Dendritic cell treated with granulocyte-macrophage colony-stimulating factor and Interleukin-4, amounts not matched to agents 40 ng/mL and 50 ng/mL, for 4 days (primary cell): ENCODE data around the gene STX17.
"Not testable (repeated sequence)": the region's sequence is repeated elsewhere in the genome, so short reads cannot be mapped to it uniquely, and the experiment has no call there.

Experiments used
- H3K27ac Mint-ChIP-seq: one replicate; pipeline ENCODE4 v1.8.0; 2022; ENCODE audit warnings: mild to moderate bottlenecking, mixed read lengths
- H3K27me3 Mint-ChIP-seq: one replicate; pipeline ENCODE4 v1.8.0; 2022; ENCODE audit warnings: mild to moderate bottlenecking, mixed read lengths
- H3K36me3 Mint-ChIP-seq: one replicate; pipeline ENCODE4 v1.8.0; 2022; ENCODE audit warnings: low read depth, mixed read lengths
- H3K4me1 Mint-ChIP-seq: one replicate; pipeline ENCODE4 v1.8.0; 2022; ENCODE audit warnings: low read depth, mixed read lengths
- H3K4me3 Mint-ChIP-seq: one replicate; pipeline ENCODE4 v1.8.0; 2022; ENCODE audit warnings: mild to moderate bottlenecking, moderate library complexity, mixed read lengths
- H3K9me3 Mint-ChIP-seq: one replicate; pipeline ENCODE4 v1.8.0; 2022; ENCODE audit warnings: mixed read lengths
- intact Hi-C: fragments of 100-400 bp; cut with micrococcal nuclease; formaldehyde crosslinking; loops from one replicate; pipeline ENCODE4 v1.15.0; 2022

Gene STX17

DNA sequence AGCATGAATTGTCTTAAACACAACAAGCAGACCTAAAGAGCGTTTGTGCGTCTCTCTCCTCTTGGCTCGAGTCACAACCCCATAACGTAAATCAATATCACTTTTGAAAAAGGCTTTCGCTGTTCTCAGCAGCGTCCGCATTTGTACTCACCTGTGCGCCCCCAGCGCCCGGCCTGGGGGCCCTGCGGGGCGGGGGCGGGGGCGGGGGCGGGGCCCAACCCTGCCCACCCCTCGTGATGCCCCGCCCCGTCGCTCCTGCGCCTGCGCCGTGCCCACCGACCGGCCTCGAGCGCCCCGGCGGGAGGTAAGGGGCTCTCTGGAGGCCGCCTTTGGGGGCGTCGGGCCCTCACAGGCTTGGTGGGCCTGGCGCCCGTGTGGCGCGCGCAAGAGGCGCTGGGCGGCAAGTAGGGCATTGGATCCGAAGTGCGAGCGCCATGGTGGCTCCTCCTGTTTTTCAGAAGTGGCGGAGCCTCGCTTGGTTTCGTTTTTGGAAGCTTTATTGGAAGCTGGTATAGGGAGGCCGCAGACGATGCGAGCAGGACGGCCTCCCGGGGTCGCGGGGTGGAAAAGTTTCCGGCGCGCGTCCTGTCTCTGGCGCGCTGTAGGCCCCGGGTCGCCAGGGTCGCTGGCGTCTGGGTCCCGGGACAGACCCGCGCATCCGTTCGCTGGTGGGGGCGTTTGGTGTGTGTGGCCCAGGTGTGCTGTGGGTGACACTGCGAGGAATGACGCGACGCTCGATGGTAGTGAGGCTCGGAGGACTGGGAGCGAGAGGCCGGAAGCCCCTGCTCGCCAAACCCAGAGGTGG is at the start of gene STX17:
Gene STX17 (plus strand): TSS at position 252 of the 805 bp plus-strand sequence. CDS start 8,586 bp downstream, outside the sequence.
- intact Hi-C loops, result loop anchor here (2.0 kb wide), 1 partner anchor 78 kb away; no protein-coding TSS in a partner anchor
- Mint-ChIP-seq H3K9me3 (peaks cover 11% of the 10 kb centered on the region), H3K4me1 (peaks cover 24% of the 10 kb centered on the region), H3K27ac (peak within 1 kb of the TSS; percentile 97), H3K36me3 (peaks cover 12% of the 10 kb centered on the region), H3K27me3 (peaks cover 10% of the 10 kb centered on the region), H3K4me3 (peak within 1 kb of the TSS; percentile 95)

DNA sequence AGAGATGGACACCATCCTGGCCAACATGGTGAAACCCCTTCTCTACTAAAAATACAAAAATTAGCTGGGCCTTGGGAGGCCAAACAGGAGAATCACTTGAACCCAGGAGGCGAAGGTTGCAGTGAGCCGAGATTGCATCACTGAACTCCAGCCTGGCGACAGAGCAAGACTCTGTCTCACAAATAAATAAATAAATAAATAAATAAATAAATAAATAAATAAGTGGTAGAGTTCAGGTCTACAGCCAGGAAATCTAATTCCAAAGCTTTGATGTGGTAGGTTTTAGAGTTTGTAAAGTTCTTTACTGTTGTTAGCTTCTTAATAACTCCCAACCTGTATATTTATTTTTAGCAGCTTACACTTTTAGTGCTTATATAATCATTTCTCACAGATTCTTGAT is 48.9 kb upstream of the STX17 start:
- H3K27ac Mint-ChIP-seq, H3K4me3 Mint-ChIP-seq, H3K36me3 Mint-ChIP-seq, H3K27me3 Mint-ChIP-seq, H3K4me1 Mint-ChIP-seq, H3K9me3 Mint-ChIP-seq, intact Hi-C loops: not testable (repeated sequence)

DNA sequence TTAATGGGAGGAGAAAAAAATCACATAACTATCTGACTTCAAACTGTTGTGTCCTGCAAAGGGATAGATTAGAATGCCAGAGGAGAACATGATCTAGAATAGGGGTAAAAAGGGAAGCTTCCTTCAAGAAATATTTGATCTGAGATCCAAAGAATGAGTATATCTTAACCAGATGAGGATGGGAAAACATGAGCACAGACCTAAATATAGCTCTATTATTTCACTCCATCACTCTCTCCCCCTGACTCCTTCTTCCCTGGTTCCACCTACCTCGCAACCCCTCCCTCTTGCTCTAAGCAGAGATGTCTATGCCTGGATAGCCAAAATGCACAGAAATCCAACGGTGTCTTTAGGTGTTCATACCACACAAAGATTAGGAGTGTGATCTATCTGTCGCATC is 48.4 kb upstream of the STX17 start:
- Mint-ChIP-seq H3K27ac (no peak overlapping the region), H3K4me3 (no peak overlapping the region), H3K36me3 (no peaks in the 10 kb centered on the region), H3K9me3 (no peaks in the 10 kb centered on the region), H3K27me3 (no peaks in the 10 kb centered on the region), H3K4me1 (no peaks in the 10 kb centered on the region)
- intact Hi-C loops, result no loop called here

DNA sequence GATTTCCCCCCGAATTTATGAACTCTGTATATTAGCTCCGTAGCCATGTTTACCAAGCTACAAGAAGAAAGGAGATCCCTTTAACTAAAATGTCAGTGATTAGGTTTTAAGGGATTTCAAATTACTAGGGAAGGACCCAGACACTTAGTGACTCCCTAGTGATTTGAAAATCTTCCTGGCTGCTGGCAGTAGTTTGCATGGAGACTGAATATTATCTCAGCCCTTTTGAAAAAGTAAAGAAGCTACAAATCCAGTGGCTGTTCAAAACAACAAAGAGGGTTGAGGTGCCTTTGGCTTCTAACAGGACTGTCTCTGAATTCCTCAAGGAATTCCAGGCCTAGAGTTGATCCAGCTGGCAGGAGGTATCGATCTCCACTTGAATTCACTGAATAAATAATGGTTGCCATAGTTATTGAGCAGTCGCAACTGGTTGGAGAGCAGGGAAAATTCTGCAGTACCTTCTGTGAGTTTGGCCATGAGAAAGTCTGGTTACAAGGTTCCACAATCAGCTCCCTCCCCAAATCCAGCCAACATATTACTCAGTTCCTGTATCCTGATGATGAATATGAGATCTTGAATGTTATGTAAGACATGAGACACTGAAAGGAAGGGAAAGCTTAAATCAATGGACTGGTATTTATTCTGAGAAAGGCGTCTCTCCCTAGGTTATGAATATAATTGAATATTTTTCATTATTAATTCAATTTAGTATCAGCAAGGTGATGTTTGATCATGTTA is 47.0 kb upstream of the STX17 start:
- Mint-ChIP-seq H3K36me3 (no peaks in the 10 kb centered on the region), H3K9me3 (no peaks in the 10 kb centered on the region), H3K4me1 (no peaks in the 10 kb centered on the region), H3K4me3 (no peak overlapping the region), H3K27me3 (no peaks in the 10 kb centered on the region), H3K27ac (no peak overlapping the region)
- intact Hi-C loops, result no loop called here

DNA sequence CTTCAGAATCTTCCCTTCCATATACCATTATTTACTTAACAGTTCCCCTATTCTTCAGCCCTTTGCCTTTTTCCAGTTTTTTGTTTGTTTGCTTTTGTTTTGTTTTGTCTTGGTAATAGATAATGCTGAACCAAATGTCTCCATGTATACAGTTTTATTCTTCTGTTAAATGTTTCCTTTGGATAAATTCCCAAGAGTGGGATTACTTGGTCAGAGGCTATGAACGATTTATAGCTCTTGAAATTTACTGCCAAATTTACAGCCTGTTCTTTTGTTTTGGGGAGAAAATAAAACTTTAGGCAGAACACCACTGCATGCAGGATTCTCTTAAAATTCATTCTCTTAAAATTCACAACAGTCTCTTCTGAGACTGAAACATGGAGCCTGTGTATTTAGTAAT is 46.2 kb upstream of the STX17 start:
- Mint-ChIP-seq H3K36me3 (no peaks in the 10 kb centered on the region), H3K9me3 (no peaks in the 10 kb centered on the region)
- intact Hi-C loops, result no loop called here

DNA sequence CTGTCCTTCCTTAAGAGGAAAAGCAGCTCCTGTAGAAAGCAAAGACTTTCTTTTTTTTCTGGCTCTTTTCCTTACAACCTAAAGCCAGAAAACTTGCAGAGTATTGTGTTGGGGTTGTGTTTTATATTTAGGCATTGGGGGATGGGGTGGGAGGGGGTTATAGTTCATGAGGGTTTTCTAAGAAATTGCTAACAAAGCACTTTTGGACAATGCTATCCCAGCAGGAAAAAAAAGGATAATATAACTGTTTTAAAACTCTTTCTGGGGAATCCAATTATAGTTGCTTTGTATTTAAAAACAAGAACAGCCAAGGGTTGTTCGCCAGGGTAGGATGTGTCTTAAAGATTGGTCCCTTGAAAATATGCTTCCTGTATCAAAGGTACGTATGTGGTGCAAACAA is 42.5 kb upstream of the STX17 start:
- Mint-ChIP-seq H3K9me3 (no peaks in the 10 kb centered on the region), H3K36me3 (no peaks in the 10 kb centered on the region), H3K27me3 (no peaks in the 10 kb centered on the region), H3K4me1 (peaks cover 6% of the 10 kb centered on the region), H3K27ac (no peak overlapping the region), H3K4me3 (no peak overlapping the region)
- intact Hi-C loops, result no loop called here

More for the DNA sequence above, 46.2 kb upstream of the STX17 start:
- no peaks in the 10 kb centered on the region for H3K27me3 Mint-ChIP-seq
- H3K4me3 Mint-ChIP-seq, result no peak overlapping the region
- H3K4me1 Mint-ChIP-seq, result no peaks in the 10 kb centered on the region
- H3K27ac Mint-ChIP-seq, result no peak overlapping the region

DNA sequence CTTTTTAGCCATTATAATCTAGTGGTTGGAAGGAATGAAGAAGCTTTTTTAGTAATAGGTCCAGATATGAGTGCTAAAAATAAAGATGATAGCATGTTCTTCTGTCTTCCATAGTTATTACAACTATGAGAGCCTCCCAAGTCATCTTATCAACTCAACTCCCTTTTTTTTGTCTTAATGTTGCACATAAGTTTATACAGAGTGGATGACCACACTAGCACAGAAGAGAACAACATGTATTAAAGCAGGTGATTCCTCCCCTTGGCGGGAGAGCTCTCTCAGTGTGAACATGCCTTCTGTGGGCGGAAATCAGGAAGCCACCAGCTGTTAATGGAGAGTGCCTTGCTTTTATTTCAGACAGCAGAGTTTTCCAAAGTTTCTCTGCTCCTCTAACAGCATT is 40.1 kb upstream of the STX17 start:
- intact Hi-C loops, result no loop called here
- no peaks in the 10 kb centered on the region for H3K36me3 Mint-ChIP-seq
- peaks cover 6% of the 10 kb centered on the region for H3K4me1 Mint-ChIP-seq
- H3K27ac Mint-ChIP-seq, result no peak overlapping the region
- H3K27me3 Mint-ChIP-seq, result no peaks in the 10 kb centered on the region
- no peak overlapping the region for H3K4me3 Mint-ChIP-seq
- H3K9me3 Mint-ChIP-seq, result no peaks in the 10 kb centered on the region

DNA sequence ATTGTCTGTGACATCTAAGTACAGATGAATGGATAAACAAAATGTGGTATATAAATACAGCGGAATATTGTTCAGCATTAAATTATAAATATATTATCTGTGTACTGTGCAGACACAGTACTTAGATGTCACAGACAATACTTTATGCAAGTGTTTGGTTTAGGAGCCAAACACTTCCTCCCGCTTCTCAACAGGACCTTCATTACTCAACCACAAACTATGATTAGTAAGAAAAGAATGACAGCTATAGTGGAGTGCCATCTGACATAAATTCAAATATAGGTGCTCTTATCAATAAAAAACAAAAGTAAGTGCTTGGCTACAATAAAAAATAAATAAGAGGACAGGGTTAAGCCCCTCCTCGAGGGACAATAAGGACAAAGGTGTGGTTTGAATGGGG is 38.9 kb upstream of the STX17 start:
- intact Hi-C loops, result no loop called here
- no peak overlapping the region for H3K27ac Mint-ChIP-seq
- H3K9me3 Mint-ChIP-seq, result no peaks in the 10 kb centered on the region
- H3K4me3 Mint-ChIP-seq, result no peak overlapping the region
- H3K27me3 Mint-ChIP-seq, result no peaks in the 10 kb centered on the region
- H3K36me3 Mint-ChIP-seq, result no peaks in the 10 kb centered on the region
- peaks cover 6% of the 10 kb centered on the region for H3K4me1 Mint-ChIP-seq

DNA sequence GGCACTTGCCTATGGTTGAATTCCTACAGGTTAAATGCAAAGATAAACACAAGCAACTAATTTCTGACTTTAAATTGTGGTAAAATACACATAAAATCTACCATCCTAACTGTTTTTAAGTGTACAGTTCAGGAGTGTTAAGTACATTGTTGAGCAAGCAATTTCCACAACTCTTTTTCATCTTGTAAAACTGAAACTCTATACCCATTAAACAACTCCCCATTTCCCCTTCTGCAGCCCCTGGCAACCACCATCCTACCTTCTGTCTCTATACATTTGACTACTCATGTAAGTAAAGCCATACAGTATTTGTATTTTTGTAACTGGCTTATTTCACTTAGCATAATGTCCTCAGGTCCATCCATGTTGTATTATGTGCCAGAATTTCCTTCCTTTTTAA is 38.5 kb upstream of the STX17 start:
- Mint-ChIP-seq H3K9me3 (no peaks in the 10 kb centered on the region), H3K4me3 (no peak overlapping the region), H3K4me1 (peaks cover 6% of the 10 kb centered on the region), H3K36me3 (no peaks in the 10 kb centered on the region), H3K27ac (no peak overlapping the region), H3K27me3 (no peaks in the 10 kb centered on the region)
- intact Hi-C loops, result no loop called here

DNA sequence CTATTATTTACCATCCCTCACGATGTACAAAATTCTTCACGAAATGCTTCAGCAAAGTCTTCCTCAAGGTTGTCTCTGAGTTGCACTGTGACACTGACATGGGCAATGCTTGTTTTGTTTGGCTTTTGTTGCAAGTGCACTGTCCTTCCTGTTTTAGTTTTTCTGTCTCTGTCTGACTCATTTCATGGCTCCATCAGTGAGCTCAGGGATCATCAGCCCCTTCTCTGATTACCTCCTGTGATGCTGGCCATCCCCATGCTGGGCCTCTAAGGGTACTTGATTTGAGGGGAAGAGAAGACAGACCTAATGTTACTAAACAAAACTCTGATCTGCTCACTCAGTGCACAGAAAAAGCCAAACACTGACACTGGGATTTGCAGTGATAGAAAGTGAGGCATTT is 37.6 kb upstream of the STX17 start:
- intact Hi-C loops, result no loop called here
- no peak overlapping the region for H3K27ac Mint-ChIP-seq
- H3K4me3 Mint-ChIP-seq, result no peak overlapping the region
- H3K9me3 Mint-ChIP-seq, result no peaks in the 10 kb centered on the region
- H3K4me1 Mint-ChIP-seq, result peaks cover 6% of the 10 kb centered on the region
- no peaks in the 10 kb centered on the region for H3K27me3 Mint-ChIP-seq
- no peaks in the 10 kb centered on the region for H3K36me3 Mint-ChIP-seq

DNA sequence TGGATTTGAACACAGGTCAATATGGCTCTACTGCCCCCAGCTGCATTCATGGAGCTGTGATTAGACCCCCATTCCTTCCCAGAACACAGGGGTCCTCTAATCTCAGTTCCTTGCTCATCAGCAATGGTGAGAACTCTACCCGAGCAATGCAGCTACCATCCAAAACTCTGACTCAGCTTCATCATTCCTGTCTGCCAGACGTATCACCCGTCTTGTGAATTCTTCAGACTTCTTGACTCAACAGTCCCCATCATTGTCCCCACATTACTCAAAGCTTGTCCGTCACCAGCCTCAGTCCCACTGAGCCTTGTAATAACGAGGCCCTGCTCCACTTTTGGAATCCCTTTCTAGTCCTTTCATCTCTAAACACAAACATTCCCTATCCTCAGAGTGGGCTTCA is 36.3 kb upstream of the STX17 start:
- intact Hi-C loops, result no loop called here
- Mint-ChIP-seq H3K4me3 (no peak overlapping the region), H3K36me3 (no peaks in the 10 kb centered on the region), H3K27ac (no peak overlapping the region), H3K27me3 (no peaks in the 10 kb centered on the region), H3K4me1 (peaks cover 6% of the 10 kb centered on the region), H3K9me3 (no peaks in the 10 kb centered on the region)

DNA sequence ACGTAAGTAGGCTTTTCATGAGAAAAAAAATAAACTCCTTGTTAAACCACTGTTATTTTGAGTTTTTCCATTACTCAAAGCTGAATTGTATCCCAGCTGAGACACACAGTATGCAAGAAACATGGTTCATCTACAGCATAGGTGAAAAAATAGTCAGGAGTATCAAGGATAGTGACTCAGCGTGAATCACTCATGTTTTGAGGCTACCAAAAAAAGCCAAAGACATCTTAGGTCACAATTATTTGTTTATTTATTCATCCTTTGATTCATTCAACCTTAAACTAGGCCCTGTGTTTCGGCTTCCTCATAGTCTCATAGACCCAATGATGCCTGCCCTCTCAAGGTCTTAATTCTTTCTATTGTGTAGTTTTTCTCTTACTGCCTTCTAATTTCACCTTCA is 32.9 kb upstream of the STX17 start:
- intact Hi-C loops, result no loop called here
- Mint-ChIP-seq H3K36me3 (no peaks in the 10 kb centered on the region), H3K4me3 (no peak overlapping the region), H3K27me3 (no peaks in the 10 kb centered on the region), H3K27ac (no peak overlapping the region), H3K4me1 (no peaks in the 10 kb centered on the region), H3K9me3 (peaks cover 10% of the 10 kb centered on the region)

DNA sequence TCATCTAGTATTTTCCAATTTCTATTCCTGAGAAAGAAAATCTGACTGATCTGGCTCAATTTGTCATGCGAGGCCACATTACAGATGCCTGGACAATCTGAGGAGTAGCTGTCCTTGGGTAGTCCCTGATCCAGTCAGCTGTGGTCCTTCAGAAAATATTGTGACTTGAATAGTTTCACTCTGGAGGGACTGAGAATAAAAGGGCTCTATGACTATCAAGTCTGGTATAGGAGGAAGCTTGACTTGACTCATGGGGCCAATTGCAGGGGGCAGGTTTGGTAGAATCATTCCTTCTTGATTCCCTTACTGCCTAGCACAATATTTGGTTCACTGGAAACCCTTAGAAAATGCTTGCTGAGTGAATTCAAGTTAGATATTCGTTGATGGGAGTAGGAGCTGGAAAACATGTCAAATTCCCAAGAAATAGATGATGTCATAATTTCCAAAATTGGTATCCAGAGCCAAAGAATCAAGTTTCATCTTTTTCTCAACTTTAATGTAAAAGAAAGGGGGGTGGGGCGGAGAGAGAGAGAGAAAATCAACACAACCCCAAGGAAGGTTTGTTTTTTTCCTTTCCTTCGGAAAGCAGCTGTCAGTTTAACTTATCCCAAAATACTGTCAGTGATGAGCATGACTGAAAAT is 32.4 kb upstream of the STX17 start:
- intact Hi-C loops, result no loop called here
- H3K27me3 Mint-ChIP-seq, result no peaks in the 10 kb centered on the region

DNA sequence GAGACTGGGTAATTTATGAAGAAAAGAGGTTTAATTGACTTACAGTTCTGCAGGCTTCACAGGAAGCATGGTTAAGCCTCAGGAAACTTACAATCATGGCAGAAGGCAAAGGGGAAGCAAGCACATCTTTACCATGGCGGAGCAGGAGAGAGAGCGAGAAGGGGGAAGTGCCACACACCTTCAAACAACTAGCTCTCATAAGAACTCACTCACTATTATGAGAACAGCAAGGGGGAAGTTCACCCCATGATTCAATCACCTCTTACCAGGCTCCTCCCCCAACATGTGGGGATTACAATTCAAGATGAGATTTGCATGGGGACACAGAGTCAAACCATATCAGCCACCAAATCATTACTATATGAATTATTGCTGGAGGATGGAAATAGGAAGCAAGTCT is 30.3 kb upstream of the STX17 start:
- peaks cover 10% of the 10 kb centered on the region for H3K9me3 Mint-ChIP-seq
- no peaks in the 10 kb centered on the region for H3K27me3 Mint-ChIP-seq
- intact Hi-C loops, result no loop called here

More for the DNA sequence above, 32.4 kb upstream of the STX17 start:
- H3K4me3 Mint-ChIP-seq, result no peak overlapping the region
- H3K4me1 Mint-ChIP-seq, result no peaks in the 10 kb centered on the region
- no peaks in the 10 kb centered on the region for H3K36me3 Mint-ChIP-seq
- H3K27ac Mint-ChIP-seq, result no peak overlapping the region
- peaks cover 10% of the 10 kb centered on the region for H3K9me3 Mint-ChIP-seq

More for the DNA sequence above, 30.3 kb upstream of the STX17 start:
- Mint-ChIP-seq H3K27ac (no peak overlapping the region), H3K4me1 (no peaks in the 10 kb centered on the region), H3K4me3 (no peak overlapping the region), H3K36me3 (no peaks in the 10 kb centered on the region)
